Activated CD4-positive, CD25-positive, alpha-beta regulatory T cell treated with anti-CD3 and anti-CD28 coated beads, Interleukin-2, amount 50 U/mL, for 72 hours (primary cell): ENCODE results near the gene GORASP1.
"Not testable (repeated sequence)": the region's sequence is repeated elsewhere in the genome, so short reads cannot be mapped to it uniquely, and the experiment has no call there.

Source experiments
- DNase-seq: peaks from one replicate; pipeline ENCODE4 v3.0.0; 2021

Gene GORASP1

GRCh38 chr3:39062180-39062579 is 45.2 kb downstream of the GORASP1 start:
- no peak for DNase-seq

- not testable (repeated sequence) for DNase-seq
These were observed 46.2 kb downstream of the GORASP1 start for GRCh38 chr3:39061228-39061627.

- DNase-seq, result no peak
These were observed 51.3 kb downstream of the GORASP1 start for GRCh38 chr3:39056151-39056550.

GRCh38 chr3:39053696-39054095 is 53.7 kb downstream of the GORASP1 start:
- no peak for DNase-seq

GRCh38 chr3:39052583-39052982 is 54.8 kb downstream of the GORASP1 start:
- no peak for DNase-seq

- peak; percentile 86 for DNase-seq
These were observed 55.5 kb downstream of the GORASP1 start, which contains the start of the genes SCN11A and WDR48 for GRCh38 chr3:39051649-39052561. Gene SCN11A (minus strand): TSS chr3:39051944. CDS start chr3:38950362, 101,582 bp downstream. Gene WDR48 (plus strand): TSS chr3:39052016. CDS start chr3:39052026, 10 bp downstream.

GRCh38 chr3:39050029-39050428 is 57.4 kb downstream of the GORASP1 start:
- DNase-seq, result no peak
